Natural killer cell (primary cell): ENCODE data around the gene HCK. TPM values are rescaled to one million over a fixed set of nuclear protein-coding genes. Genes with fewer than 3 reads are reported as not detected.

Experiments
- ATAC-seq, 3 donors: fragments of 150-1000 bp in 2 of 3; fragments of 200-7000 bp in 1 of 3; cut with Tn5 transposase; 1 replicate in 1 of 3; 2 replicates in 2 of 3; pipeline ENCODE4 v1.10.0; 2021; ENCODE audit warnings: mild to moderate bottlenecking in 2 of 3, moderate library complexity in 2 of 3
- DNase-seq, 2 donors: peaks; one replicate each; pipeline versions ENCODE4 v3.0.0 to v3.0.0-alpha.2; 2013 to 2021; ENCODE audit warnings: mixed read lengths in 1 of 2
- H3K27ac ChIP-seq: one replicate; pipeline ENCODE4 v1.5.1; 2013; ENCODE audit warnings: mild to moderate bottlenecking, low read length
- H3K27me3 ChIP-seq: one replicate; pipeline ENCODE4 v1.6.1; 2013; ENCODE audit warnings: low read length; ENCODE audit not compliant: control insufficient read depth, insufficient read depth
- H3K36me3 ChIP-seq: one replicate; pipeline ENCODE4 v1.6.1; 2013; ENCODE audit warnings: low read length; ENCODE audit not compliant: control insufficient read depth, insufficient read depth
- H3K4me1 ChIP-seq: one replicate; pipeline ENCODE4 v1.6.1; 2013; ENCODE audit warnings: low read length; ENCODE audit not compliant: control insufficient read depth, insufficient read depth
- H3K4me3 ChIP-seq: one replicate; pipeline ENCODE4 v1.5.1; 2013; ENCODE audit warnings: low read length
- H3K9me3 ChIP-seq: one replicate; pipeline ENCODE4 v1.6.1; 2013; ENCODE audit warnings: low read length; ENCODE audit not compliant: control insufficient read depth, insufficient read depth
- H3K27ac Mint-ChIP-seq, 2 donors: one replicate each; pipeline ENCODE4 v1.8.0; 2022; ENCODE audit warnings: mild to moderate bottlenecking in 2 of 2, mixed read lengths in 2 of 2, moderate library complexity in 1 of 2
- H3K27me3 Mint-ChIP-seq, 2 donors: one replicate each; pipeline ENCODE4 v1.8.0; 2022; ENCODE audit warnings: low read depth in 2 of 2, mixed read lengths in 2 of 2
- H3K36me3 Mint-ChIP-seq: one replicate; pipeline ENCODE4 v1.8.0; 2022; ENCODE audit warnings: mixed read lengths
- H3K4me1 Mint-ChIP-seq, 2 donors: one replicate each; pipeline ENCODE4 v1.8.0; 2022; ENCODE audit warnings: mixed read lengths in 2 of 2
- H3K4me3 Mint-ChIP-seq: one replicate; pipeline ENCODE4 v1.8.0; 2022; ENCODE audit warnings: mild to moderate bottlenecking, moderate library complexity, mixed read lengths
- H3K9me3 Mint-ChIP-seq, 2 donors: one replicate each; pipeline ENCODE4 v1.8.0; 2022; ENCODE audit warnings: mixed read lengths in 2 of 2
- WGBS: methylation state at CpG from one replicate; pipeline ENCODE4 v1.1.7; 2013; ENCODE audit warnings: missing lambda C conversion rate; ENCODE audit not compliant: insufficient coverage; 5-methylcytosine and 5-hydroxymethylcytosine counted together
- intact Hi-C: fragments of 100-400 bp; cut with micrococcal nuclease; formaldehyde crosslinking; loops from one replicate; pipeline ENCODE4 v1.14.2; 2022
- total RNA-seq, 4 donors: library from RNA; stranded (reverse); fragments of 120-200 nt in 1 of 4; gene quantifications; one replicate each; pipeline versions ENCODE4 v1.2.3 to v1.2.4, GENCODE V29; 2013 to 2022
- TF ChIP-seq, protein P1 (sequence below): fragments of 200-600 bp; IDR thresholded peaks from one replicate; pipeline ENCODE4 v1.8.0; 2022; ENCODE audit warnings: antibody characterized with exemption

HCK gene
- total RNA-seq, 3 donors from 2014 or later (not counting 1 experiment from before 2014, with no cell fraction given): 6.3 to 31.6 (median 12.4) TPM

DNA sequence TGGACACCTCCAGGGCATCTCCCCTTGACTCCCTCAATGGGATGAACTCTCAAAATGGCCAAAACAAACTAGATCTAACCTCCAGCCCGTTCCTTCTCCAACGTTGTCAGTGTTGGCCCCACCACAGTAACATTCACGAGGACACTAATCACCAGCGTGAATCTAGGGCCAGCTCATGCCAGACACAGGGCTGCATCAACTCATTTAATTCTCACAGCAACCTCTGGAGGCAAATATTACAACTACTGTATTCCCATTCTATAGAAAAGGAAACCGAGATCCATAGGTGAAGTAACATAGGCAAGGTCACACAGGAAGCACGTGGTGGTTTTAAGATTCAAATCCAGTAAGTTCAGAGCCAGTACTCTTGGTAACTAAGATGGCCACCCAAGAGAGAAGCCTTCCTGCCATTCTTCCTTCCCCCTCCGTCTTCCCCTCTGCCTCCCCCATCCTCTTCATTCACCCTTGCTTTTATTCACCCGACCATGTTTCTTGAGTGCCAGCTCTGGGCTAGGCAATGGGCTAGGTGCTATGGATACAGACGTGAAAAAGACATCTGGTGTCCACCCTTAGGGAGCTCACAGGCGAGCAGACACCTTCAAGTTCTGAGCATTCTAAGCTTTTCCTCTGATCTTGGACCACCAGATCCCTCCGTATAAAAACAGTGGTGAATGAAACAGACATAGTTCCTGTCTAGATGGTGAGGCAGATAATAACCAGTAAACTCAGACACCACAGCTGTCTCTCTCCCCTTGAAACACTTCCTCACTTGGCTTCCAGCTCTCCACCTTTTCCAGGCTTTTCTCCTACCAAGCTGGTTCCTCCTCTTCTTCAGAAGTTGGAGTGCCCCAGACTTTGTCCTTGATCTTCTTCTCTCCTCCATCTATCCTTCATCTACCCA is 32.2 kb upstream of the HCK start:
- TF ChIP-seq, protein P1, sequence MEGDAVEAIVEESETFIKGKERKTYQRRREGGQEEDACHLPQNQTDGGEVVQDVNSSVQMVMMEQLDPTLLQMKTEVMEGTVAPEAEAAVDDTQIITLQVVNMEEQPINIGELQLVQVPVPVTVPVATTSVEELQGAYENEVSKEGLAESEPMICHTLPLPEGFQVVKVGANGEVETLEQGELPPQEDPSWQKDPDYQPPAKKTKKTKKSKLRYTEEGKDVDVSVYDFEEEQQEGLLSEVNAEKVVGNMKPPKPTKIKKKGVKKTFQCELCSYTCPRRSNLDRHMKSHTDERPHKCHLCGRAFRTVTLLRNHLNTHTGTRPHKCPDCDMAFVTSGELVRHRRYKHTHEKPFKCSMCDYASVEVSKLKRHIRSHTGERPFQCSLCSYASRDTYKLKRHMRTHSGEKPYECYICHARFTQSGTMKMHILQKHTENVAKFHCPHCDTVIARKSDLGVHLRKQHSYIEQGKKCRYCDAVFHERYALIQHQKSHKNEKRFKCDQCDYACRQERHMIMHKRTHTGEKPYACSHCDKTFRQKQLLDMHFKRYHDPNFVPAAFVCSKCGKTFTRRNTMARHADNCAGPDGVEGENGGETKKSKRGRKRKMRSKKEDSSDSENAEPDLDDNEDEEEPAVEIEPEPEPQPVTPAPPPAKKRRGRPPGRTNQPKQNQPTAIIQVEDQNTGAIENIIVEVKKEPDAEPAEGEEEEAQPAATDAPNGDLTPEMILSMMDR: no peak
- Mint-ChIP-seq H3K9me3 (no peaks in the 10 kb centered on the region), H3K4me1 (peaks cover 15 to 25% of the 10 kb centered on the region in 2 donors), H3K36me3 (no peaks in the 10 kb centered on the region), H3K27ac (peak overlapping the region in 1 of 2 donors; percentile 11), H3K27me3 (peaks cover 55 to 63% of the 10 kb centered on the region in 2 donors), H3K4me3 (peak overlapping the region; percentile 93)
- H3K27ac ChIP-seq: no peak overlapping the region
- H3K9me3 ChIP-seq: no peaks in the 10 kb centered on the region
- ATAC-seq (peak in 1 of 3 donors; percentile 23), DNase-seq (peak in 1 of 2 donors; percentile 17)
- WGBS: 22% methylated on average over 11 of the region's 11 CpGs
- peaks cover 32% of the 10 kb centered on the region for H3K27me3 ChIP-seq
- H3K36me3 ChIP-seq: no peaks in the 10 kb centered on the region
- intact Hi-C loops: no loop called here
- H3K4me3 ChIP-seq: no peak overlapping the region
- peaks cover 21% of the 10 kb centered on the region for H3K4me1 ChIP-seq

DNA sequence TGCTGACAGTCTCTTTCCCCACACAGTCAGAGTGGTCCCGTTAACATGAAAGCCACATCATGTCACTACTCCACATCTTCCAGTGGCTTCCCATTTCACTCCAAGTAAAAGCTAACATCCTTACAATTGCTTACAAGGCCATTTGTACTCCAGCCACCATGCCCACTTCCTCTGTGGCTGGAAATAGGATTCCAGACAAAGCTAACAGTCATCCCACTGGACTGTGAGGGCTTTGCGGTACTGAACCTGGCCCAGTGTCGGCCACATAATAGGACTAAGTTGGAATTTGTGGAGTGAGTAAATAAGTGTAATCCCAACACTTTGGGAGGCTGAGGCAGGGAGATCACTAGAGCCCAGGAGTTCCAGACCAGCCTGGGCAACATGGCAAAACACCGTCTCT is 31.0 kb upstream of the HCK start:
- DNase-seq: no peak

DNA sequence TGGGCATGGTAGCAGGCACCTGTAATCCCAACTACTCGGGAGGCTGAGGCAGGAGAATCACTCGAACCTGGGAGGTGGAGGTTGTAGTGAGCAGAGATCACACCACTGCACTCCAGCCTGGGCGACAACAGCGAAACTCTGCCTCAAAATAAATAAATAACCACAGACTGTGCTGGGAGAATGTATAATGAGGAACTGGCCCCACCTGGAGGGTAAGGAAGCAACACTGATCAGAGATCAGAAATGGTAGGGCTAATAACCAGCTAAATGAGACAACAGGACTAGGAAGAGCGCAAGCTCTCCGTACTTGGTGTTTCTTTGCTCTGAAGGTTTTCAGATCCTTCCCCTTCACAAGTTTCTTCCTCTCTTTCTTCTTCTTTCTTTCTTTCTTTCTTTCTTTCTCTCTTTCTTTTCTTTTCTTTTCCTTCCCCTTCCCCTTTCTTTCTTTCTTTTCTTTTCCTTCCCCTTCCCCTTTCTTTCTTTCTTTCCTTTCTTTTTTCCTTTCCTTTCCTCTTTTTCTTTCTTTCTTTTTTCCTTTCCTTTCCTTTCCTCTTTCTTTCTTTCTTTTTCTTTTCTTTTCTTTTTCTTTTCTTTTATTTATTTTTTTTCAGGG is 27.3 kb upstream of the HCK start:
- peaks cover 37 to 64% of the 10 kb centered on the region in 2 donors for H3K27me3 Mint-ChIP-seq
- H3K4me3 Mint-ChIP-seq: no peak overlapping the region
- Histone ChIP-seq H3K36me3 (no peaks in the 10 kb centered on the region), H3K4me3 (no peak overlapping the region), H3K27me3 (peaks cover 23% of the 10 kb centered on the region), H3K9me3 (no peaks in the 10 kb centered on the region), H3K4me1 (peaks cover 7% of the 10 kb centered on the region), H3K27ac (no peak overlapping the region)
- intact Hi-C loops: no loop called here
- no peak overlapping the region for H3K27ac Mint-ChIP-seq
- no peak for ATAC-seq
- H3K9me3 Mint-ChIP-seq: no peaks in the 10 kb centered on the region
- no peak for DNase-seq
- peaks cover 8 to 9% of the 10 kb centered on the region in 2 donors for H3K4me1 Mint-ChIP-seq
- TF ChIP-seq, protein P1: no peak
- H3K36me3 Mint-ChIP-seq: no peaks in the 10 kb centered on the region
- WGBS: 85% methylated on average over 2 of the region's 6 CpGs

More for the DNA sequence above, 31.0 kb upstream of the HCK start:
- Histone ChIP-seq H3K27me3 (peaks cover 32% of the 10 kb centered on the region), H3K27ac (no peak overlapping the region), H3K36me3 (no peaks in the 10 kb centered on the region), H3K9me3 (no peaks in the 10 kb centered on the region), H3K4me1 (peaks cover 21% of the 10 kb centered on the region), H3K4me3 (no peak overlapping the region)
- no peak for ATAC-seq
- Mint-ChIP-seq H3K27me3 (peaks cover 51 to 62% of the 10 kb centered on the region in 2 donors), H3K36me3 (no peaks in the 10 kb centered on the region), H3K9me3 (no peaks in the 10 kb centered on the region), H3K4me1 (peaks cover 15 to 25% of the 10 kb centered on the region in 2 donors), H3K27ac (no peak overlapping the region), H3K4me3 (peak overlapping the region; percentile 35)
- TF ChIP-seq, protein P1: no peak
- intact Hi-C loops: no loop called here
- WGBS: 89% methylated on average over 4 of the region's 4 CpGs
